NCI-H748 treated with DMSO at 0.1 percent for 48 hours (cell line): ENCODE data around the gene NAV1.

Source experiments
- DNase-seq: peaks from one replicate; lab custom pipeline; 2025; lab: John Stamatoyannopoulos, UW

NAV1 gene

DNA sequence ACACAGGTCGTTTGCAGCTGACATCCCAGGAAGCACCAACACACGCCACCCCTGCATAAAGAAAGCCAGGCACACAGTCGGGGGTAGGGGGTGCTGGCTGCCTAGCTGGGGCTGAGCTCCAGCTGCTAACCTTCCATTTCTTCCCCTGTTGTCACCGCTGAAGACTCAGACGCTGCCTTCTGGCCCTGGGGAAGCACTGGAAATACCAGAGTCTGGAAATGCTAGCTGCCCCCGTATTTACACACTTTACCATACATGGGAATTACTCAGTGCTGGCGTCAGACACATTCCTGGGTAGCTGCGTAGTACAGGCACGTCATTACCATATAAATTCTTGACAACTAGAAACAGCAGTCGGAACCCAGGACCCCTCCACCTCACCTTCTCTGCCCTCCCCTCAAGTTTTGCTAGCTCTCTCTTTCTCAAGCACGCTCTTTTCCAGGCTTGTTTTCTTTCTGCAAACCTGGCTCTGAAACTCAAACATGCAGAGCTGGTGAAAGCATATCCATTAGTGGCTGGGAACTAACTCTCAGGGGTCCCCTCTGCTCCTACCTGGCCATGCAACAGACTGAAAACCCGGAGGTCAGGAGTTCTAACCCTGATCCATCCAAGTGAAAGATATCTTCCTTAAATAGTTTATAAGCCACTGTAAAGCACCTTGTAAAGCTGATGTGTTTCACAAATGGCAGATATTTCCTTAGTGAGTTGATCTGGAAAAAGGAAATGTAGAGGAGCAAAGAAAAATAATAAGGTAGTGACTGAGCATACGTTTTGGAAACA lies 35.3 kb upstream of the NAV1 start:
- DNase-seq = no peak

DNA sequence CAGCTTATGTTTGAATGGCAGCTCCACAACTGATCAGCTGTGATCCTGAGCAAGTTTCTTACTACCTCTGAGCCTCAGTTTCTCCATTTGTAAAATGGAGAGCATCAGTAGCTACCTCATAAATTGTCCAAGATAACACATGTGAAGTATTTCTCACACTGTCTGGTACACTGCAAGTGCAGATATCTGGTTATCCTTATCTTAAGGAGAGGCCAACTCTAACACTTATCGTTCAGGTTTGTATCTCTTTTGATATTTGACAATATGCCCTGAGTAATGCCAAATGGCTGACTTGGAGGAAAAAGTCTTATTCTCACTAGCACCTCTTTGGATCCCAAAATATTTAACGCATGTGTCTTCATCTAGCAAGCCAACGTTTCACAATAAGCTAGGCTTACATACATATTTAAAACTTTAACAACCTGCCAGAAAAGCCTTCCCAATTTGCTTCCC lies 34.7 kb upstream of the NAV1 start:
- DNase-seq = no peak

DNA sequence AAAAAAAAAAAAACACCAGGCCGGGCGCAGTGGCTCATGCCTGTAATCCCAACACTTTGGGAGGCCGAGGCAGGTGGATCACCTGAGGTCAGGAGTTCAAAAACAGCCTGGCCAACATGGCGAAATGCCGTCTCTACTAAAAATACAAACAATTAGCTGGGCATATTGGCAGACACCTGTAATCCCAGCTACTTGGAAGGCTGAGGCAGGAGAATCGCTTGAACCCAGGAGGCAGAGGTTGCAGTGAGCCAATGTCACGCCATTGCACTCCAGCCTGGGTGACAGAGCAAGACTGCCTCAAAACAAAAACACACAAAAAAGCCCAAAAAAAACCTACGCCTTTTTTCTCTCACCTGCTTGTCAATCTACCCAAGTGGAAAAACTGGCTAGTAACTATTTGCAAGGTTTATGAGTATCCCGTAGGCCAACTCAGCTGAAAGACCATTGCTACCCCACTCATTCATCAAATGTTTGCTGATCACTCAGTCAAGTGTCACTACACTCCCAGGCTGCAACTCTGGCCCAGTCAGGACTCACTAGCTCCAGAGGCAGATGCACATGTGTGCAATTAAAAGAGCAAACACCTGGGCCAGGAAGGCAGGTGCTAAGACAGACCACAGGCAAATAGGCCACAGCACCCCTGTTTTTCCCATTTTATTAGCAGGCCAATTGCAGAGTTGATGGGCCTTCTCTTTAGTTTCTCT lies 34.0 kb upstream of the NAV1 start:
- peak; percentile 59 for DNase-seq

DNA sequence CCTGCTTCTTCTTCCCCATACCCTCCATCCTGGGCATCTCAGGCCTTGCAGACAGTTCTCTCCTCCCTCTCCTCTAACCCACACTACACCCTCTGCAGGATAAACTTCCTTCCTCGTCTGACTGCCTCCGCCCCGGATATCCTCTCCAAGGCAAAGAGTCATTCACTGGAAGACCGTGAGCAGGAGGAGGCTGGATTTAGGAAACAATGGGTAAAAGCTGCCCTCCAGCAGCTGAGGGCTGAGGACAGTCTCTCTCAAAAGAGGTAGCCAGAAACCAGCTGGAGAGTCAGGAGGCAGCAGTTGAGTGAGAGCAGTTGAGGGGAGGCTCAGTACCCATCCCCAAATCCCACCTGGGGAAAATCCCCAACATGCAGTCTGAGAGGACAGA lies 33.4 kb upstream of the NAV1 start:
- no peak for DNase-seq

DNA sequence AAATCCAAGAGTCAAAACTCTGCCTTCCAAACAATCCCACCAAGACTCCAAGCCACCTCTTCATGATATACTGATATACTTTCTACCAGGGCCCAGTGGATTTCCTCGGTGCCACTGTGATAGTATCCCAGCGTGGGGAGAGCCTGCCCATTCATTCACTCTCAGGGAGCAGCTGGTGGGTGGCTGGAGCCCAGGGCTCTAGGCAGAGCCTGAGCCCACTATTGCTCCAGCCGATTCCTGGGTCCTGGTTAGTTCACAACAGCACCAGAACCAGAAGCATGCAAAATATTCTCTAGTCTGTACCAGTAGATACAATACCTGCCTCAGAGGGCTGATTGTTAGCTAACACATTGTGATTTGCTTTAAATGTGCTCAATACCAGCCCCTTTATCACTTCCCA lies 32.8 kb upstream of the NAV1 start:
- no peak for DNase-seq

DNA sequence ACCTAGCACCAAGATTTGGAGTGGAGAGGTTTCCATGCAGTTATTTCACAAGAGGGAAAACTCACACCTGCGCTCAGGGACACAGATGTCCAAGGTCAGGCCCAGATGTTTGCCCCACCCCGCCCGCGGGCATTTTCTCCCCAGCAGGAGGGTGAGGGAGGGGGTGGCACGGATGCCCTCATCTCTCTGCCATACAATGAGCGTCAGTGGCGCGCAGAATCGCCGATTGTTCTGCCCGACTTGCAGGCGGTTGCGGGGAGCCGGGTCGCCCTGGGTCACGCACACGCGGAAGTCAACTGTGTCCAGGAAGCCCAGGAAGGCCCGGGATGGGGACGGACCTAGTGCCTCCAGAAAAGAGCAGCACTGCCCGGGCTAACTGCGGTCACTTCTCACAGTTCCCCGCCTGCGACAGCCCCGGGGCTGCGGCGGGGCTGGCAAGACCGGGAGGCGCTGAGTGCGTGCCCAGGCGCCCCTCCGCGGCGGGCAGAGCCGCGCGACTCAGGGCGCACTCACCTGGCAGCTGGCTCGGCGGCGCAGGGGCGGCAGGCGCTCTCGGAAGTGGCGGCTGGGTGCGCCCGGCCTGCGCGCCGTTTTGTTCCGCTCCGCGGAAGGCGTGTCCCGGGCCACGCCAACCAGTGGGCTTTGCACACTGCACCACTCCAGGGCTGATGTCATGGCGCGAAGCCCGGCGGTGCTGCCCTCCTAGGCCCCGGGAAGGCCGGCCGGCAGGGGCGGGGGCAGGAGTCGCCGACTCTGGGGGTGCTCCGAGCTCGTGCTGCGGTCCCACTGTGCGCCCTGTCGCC lies 32.2 kb upstream of the NAV1 start, which contains the start of gene CSRP1:
TSS of gene CSRP1 (minus strand) at position 567 of the 803 bp plus-strand sequence. CDS start 10,820 bp downstream, outside the sequence.
- DNase-seq = peak; percentile 12

DNA sequence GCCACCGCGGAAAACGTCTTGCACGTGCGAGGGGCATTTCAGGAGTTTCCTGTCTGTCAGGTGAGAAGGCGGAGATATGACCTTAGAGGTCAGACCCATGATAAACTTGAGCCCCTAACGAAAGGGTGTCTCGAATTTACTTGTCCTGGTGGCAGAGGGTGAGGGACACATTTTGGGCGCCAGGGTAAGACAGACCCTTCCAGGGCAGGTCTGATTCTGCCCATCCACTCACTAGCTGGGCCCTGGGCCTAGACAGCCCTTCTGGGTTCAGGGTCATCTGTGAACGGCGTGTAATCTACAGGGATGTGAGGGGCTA lies 31.6 kb upstream of the NAV1 start:
- no peak for DNase-seq

DNA sequence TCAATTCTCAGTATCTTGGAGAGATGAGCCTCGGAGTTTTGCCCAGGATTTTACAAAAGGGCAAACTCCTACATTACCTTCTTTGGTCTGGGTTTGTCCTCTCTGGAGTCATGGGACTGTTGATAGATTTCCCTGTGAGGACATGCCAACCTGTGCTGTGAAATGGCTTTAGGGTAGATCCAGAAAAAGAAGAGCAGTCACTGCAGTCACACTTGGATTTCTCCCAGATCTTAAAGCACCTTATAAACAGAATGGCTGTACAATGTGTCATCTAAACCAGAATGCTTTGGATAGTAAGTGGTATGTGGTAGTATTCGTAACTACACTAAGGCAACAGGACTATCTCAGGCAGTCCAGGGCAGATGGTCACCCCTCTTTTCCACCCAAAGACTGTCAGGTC lies 30.1 kb upstream of the NAV1 start:
- no peak for DNase-seq

DNA sequence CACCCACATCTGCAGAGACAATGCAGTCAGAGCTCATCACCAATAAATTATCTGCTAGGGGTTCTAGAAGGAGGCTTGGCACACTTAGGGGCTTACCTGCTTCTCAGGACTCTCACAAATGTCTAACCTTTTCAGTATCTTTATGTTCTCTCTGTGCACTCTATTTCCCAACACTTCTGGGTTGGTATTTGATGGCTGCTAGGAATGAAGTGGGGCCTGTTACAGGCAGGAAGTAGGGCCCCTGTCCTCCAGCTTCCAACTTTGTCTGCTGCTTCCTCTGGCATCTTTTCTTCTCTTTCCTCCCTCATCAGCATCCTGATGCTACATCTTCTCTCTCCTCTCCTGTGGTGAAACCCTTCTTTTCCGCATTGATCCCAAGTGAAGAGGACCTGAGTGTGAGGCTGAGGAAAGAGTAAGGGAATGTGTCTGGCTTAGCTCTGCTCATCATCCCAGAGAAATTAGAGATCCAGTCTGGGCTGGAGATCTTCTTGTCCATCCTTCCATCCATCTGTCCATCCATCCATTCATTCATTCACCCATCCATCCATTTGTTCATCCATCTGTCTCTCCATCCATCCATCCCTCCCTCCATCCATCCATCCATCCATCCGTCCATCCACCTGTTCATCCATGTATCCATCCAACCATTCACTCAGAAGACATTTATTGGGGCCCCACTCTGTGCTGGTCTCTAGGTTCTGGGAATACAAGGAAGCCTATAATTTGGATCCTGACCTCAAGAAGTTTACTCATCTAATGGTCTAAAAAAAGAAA lies 29.1 kb upstream of the NAV1 start:
- no peak for DNase-seq

DNA sequence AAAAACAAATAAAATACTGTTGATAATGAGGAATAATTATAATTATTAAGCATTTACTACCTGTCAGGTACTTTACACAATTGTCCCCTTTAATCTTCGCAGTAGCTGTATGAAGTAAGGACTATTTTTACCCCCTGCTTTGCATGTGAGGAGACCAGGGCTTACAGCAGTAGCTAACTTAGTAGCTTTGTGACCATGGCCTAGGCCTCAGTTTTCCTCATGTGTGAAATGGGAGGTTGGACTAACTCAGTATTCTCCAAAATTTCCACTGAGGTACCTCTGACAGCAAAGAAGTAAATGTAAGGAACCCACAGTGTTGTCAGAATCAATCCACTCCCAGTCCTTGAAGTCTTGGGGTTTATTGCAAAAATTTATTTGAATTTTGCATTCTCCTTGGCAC lies 28.2 kb upstream of the NAV1 start:
- no peak for DNase-seq

DNA sequence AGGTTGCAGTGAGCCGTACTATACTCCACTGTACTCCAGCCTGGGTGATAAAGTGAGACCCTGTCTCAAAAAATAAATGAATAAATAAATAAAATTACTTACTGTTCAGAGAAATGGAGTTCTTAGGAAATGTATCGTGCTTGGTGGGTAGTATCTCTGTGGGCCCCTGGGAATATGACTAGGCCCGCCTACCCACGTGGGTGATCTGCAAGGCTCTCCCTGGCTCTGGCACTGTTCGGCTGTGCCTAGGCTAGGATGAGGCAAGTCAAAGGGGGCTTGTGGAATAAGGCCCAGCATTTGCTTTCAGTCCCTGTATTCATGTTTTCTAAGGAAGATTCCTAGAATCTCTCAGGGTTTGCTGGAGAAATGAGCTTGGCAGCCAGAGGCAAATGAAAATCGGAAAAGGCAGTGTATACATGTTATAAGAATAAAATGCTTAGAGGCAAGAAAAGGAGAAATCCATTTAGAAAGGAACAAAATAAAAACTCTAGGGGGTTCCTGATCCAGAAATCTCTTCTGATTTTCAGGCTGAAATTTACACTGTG lies 27.5 kb upstream of the NAV1 start:
- DNase-seq = no peak

DNA sequence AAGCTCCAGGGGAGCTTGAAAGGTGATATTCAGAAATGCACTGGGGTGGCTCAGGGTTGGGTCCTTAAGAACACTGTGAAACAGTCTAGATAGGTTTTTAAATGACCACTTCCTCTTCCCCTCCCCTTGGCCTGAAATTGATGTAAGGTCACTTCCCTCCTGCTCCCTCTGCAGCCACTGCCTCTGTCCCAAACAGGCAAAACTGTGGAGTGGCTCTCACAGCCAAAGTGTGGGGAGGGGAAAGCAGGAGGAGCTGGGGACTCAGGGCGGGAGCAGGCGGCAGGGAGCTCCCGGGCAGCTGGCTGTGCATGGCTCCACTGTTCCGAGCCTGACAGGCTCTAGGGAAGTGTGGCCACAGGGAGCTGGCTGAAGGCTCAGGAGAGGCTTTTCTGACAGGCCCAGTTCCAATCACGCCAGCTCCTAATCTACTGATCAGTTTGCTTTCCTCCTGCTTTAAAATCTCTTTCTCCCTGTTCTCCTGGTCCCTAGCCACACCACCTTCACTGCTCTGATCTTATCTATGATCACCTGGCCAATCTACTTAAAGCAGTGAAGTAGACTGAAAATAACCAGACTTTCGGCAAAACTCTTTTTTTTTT lies 26.9 kb upstream of the NAV1 start:
- DNase-seq = no peak

DNA sequence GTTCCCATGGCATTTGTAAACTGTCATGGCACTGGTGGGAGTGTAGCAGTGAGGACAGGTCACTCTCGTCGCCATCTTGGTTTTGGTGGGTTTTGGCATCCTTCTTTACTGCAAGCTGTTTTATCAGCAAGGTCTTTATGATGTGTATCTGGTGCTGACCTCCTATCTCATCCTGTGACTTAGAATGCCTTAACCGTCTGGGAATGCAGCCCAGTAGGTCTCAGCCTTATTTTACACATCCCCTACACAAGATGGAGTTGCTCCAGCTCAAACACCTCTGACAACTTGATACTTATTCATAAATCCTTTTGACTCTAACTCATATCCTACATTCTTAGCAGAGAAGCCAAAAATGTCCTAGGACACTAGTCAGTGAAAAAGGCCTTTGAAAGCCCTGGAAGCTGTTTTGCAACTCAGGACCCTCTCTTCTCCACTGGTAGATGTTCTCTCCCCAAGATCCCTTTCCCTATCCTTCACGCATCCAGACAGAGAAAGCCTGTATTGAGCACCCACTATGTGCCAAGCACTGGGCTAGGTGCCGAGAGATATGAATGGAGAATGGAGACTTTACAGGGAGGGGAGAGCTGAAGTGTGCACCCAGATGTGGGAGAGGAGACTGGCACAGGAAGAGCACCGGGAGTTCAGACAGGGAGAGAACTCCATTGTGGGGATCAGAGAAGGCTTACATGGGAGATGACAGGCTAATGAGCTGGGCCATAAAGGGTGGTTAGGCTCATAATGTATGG lies 25.3 kb upstream of the NAV1 start:
- DNase-seq = no peak

DNA sequence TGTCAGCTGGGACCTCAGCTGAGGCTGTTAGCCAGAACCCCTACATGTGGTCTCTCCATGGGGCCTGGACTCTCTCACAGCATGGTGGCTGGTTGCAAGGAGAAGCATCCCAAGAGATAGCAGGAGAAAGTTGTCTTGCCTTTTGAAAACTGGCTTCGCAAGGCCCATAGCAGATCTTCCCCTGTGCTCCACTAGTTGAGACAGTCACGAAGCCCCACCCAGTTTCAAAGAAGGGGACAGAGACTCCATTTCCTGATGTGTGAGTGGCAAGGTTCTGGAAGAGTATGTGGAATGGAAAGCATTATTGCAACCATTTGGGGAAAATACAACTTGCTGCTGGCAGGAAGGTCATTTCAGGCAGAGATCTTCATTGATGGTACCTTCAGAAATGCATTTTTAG lies 24.5 kb upstream of the NAV1 start:
- DNase-seq = no peak

DNA sequence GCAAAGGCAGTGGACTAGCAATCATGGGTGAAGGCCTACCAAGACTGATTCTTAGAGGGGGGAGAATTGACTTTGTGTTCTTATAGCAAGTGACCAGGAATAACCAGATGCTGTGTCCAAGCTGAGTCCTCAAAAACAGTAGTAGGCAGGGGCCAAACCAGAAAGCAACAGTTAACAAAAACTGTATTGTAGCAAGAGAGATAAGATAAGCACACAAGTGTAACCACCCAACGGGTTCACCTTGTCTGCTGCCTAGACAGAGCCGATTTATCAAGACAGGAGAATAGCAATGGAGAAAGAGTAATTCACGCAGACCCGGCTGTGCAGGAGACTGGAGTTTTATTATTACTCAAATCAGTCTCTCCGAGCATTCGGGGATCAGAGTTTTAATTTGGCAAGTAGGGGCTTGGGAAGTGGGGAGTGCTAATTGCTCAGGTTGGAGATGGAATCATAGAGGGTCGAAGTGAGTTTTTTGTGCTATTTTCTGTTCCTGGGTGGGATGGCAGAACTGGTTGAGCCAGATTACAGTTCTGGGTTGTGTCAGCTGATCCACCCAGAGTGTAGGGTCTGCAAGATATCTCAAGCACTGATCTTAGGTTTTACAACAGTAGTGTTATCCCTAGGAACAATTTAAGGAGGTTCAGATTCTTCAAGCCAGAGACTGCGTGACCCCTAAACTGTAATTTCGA lies 23.7 kb upstream of the NAV1 start:
- DNase-seq = no peak

DNA sequence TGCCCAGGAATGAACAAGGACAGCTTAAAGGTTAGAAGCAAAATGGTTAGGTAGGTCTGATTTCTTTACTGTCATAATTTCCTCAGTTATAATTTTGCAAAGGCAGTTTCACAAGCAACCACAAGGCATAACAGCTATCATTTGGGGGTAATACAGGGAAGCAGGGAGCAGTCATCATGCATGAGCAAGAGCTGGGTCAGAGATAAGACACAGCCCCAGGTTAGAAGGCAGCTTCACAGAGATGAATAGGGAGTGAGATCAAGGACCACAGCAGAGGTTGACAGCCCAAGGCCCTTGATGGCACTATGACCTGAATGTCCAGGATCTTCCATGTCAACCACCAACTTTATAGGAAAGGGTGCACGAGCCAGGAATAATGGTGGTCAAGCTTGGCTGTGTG lies 23.0 kb upstream of the NAV1 start:
- no peak for DNase-seq

DNA sequence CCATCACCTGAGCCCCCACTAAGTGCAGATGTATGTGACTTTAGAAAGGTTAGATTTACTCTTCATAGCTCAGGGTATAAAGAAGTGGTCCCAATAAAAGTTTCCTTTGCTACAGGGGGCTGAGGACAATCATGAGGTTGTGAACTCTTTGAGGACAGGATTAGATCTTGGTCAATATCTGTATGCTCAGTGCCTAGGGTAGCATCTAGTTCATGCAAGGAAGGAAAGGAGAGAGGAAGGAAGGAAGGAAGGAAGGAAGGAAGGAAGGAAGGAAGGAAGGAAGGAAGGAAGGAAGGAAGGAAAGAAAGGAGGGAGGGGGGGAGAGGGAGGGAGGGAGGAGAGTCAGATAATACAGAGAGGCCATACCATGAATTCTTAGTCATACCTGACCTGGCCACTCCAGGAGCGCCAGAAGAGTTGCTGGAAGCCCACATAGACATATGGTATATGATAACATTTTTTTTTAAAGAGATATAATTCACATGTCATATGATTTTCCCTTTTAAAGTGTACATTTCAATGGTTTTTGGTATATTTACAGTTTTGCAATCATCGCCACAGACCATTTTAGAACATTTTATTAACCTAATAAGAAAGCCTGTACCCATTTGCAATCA lies 22.3 kb upstream of the NAV1 start:
- DNase-seq = no peak

DNA sequence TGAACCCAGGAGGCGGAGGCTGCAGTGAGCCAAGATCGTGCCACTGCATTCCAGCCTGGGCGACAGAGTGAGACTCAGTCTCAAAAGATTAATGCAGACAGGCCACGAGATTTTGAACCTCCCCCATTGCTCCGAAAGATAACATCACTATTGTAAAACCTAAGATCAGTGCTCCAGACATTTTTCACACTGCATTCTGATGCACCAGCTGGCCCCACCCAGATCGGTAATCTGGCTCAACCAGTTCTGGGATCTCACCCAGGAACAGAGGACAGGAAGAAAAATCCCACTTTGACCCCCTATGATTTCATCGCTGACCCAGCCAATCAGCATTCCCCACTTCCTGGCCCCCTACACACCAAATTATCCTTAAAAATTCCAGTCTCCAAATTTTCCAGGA lies 21.3 kb upstream of the NAV1 start:
- no peak for DNase-seq

DNA sequence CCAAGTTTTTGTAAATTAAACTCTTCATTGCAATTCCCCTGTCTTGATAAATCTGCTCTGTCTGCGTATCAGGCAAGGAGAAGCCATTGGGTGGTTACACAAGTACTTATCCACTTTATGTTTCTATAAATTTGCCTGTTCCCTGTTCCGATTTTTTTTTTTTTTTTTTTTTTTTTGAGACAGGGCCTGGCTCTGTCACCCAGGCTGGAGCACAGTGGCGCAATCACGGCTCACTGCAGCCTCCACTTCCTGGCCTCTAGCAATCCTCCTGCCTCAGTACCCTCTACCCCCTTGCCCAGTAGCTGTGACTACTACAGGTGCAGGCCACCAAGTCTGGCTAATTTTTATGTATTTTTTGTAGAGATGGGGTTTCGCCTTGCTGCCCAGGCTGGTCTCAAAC lies 20.9 kb upstream of the NAV1 start:
- DNase-seq = no peak
